ENCODE data around the gene WDR55. TPM values are rescaled to one million over a fixed set of nuclear protein-coding genes. Genes with fewer than 3 reads are reported as not detected.
A peak's percentile ranks its signal among the peaks of the same experiment; 100 is the strongest.

The WDR55 gene
- total RNA-seq, 1 experiment from 2014 or later: 20.8 TPM

DNA sequence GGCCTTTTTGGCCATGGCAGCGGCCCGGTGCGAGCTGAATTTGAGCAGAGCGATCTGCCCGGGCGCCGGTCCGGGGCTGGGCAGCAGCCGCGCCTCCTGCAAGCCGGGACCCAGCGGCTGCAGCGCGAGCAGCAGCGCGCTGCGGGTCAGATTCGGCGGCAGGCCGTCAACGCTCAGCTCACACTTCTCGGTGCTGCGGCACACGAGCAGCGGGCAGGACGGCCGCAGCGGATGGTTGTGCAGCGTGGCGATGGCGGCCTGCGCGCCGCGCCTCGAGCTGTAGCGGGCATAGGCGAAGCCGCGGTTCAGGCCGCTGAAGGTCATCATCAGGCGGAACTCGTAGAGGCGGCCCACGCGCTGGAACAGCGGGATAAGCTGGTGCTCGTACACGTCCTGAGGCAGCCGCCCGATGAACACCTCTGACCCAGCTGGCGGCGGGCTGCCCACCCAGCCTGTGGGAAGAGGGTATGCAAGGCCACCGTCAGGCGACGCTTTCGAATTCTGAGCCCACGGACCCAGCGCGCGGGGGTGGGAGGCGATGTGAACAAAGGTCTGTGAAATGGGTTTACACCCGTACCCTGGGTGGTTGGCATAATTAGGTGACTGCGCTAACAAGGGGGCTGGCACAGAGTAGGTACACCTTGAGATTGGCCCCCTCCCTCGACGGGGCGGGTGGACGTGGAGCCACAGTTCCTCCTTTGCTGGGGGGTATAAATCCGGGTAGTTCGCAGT is 7.9 kb downstream of the WDR55 start:
- Histone ChIP-seq H3K27ac (no peak overlapping the region), H3K36me3 (peaks cover 98% of the 10 kb centered on the region), H3K9me3 (replicated peaks) (no peaks in the 10 kb centered on the region), H3K4me3 (no peak overlapping the region), H3K4me1 (replicated peaks) (no peaks in the 10 kb centered on the region), H3K27me3 (replicated peaks) (no peaks in the 10 kb centered on the region)
- DNase-seq (ENCODE audit: low read depth in 1 of 2, low spot score in 2 of 2): no peak

DNA sequence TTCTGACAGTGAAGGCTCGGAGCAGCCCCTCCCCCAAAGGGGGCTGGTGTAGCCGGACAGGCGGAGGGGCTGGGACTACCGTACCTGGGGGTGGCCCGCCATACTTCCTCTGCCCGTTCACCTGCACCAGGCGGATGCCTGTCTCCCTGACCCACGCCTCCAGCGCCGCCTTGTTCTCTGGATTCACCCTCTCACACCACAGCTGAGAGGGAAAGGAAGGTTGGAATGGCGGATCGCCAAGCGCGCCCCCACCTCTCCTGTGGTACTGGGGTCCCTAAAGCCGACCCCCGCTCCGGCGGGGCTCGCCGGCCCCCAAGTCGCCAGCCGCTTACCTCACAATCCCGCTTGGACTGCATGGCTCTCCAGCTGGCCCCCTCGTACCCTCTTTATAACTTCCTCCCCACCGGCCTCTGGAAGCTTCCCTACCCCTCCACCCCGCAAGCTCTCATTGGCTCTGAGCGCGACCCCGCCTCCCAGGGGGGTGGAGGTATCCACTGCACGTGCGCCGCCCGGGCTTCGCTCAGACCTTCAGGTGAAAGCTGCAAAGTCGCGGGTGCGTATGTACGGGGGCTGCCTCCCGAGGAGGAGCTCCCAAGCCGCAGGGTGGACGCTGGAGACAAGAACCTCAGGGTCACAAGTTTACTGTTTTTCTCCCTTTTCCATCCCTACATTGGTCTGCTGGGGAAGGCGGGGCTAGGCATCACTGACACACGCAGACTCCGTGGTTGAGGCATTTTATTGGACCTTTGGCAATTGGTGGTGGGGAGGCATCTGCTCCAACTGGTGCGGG is 8.7 kb downstream of the WDR55 start, which contains the start of gene DND1:
DND1 (minus strand) TSS at position 390 of the 790 bp plus-strand sequence; CDS start at position 356, 34 bp downstream.
- Histone ChIP-seq H3K27ac (no peak within 1 kb of the TSS), H3K4me3 (no peak within 1 kb of the TSS), H3K27me3 (replicated peaks) (no peaks in the 10 kb centered on the region), H3K4me1 (replicated peaks) (no peaks in the 10 kb centered on the region), H3K36me3 (peaks cover 98% of the 10 kb centered on the region), H3K9me3 (replicated peaks) (no peaks in the 10 kb centered on the region)
- peak in 1 of 2 experiments; percentile 51 for DNase-seq (ENCODE audit: low read depth in 1 of 2, low spot score in 2 of 2)

GRCh38 chr5:140674211-140674610 is 9.5 kb downstream of the WDR55 start:
- Histone ChIP-seq H3K27me3 (replicated peaks) (no peaks in the 10 kb centered on the region), H3K27ac (no peak overlapping the region), H3K36me3 (peaks cover 98% of the 10 kb centered on the region), H3K4me1 (replicated peaks) (no peaks in the 10 kb centered on the region), H3K9me3 (replicated peaks) (no peaks in the 10 kb centered on the region), H3K4me3 (no peak overlapping the region)
- DNase-seq (ENCODE audit: low read depth in 1 of 2, low spot score in 2 of 2): no peak

DNA sequence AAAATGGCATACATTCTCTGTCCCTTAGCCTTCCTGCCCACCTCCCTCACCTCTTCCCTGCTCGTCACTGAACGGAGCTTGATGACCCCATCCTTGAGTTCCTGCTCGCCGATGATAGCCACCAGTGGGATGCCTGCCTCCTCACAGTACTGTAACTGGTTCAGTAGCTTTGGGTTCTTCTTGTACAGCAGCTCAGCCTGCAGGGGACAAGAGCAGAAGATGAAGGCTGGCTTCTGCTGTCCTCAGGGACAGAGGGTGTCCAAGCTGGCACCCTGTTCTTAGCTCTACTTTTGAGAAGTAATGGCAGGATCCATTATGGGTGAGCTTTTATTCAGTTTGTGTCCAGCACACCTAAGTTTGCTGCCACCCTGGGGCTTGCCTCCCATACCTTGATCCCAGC is 9.9 kb downstream of the WDR55 start:
- no peak overlapping the region for H3K4me3 ChIP-seq
- no peaks in the 10 kb centered on the region for H3K9me3 ChIP-seq (replicated peaks)
- no peak overlapping the region for H3K27ac ChIP-seq
- peaks cover 98% of the 10 kb centered on the region for H3K36me3 ChIP-seq
- no peak for DNase-seq (ENCODE audit: low read depth in 1 of 2, low spot score in 2 of 2)
- H3K4me1 ChIP-seq (replicated peaks): no peaks in the 10 kb centered on the region
- no peaks in the 10 kb centered on the region for H3K27me3 ChIP-seq (replicated peaks)

DNA sequence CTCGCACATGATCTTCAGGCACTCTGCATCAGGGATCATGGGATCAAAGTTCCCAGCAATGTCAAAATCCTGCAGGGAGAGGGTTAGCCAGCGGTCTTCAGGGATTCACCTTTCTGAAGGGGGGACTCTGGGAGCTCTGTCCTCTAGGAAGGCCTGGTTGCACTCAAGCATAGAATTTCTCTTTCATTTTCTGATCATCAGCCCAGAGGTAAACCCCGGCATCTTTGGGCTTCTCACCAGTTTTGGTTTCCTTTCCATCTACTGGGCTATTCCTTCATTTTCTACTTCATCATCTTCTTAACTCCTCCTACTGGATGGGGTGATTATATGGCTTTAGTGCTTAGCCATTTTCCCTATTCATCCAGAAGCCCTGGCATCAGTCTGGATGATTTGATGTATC is 13.2 kb downstream of the WDR55 start:
- Histone ChIP-seq H3K27me3 (replicated peaks) (no peaks in the 10 kb centered on the region), H3K27ac (no peak overlapping the region), H3K4me1 (replicated peaks) (no peaks in the 10 kb centered on the region), H3K4me3 (no peak overlapping the region), H3K36me3 (peaks cover 100% of the 10 kb centered on the region), H3K9me3 (replicated peaks) (no peaks in the 10 kb centered on the region)
- no peak for DNase-seq (ENCODE audit: low read depth in 1 of 2, low spot score in 2 of 2)

DNA sequence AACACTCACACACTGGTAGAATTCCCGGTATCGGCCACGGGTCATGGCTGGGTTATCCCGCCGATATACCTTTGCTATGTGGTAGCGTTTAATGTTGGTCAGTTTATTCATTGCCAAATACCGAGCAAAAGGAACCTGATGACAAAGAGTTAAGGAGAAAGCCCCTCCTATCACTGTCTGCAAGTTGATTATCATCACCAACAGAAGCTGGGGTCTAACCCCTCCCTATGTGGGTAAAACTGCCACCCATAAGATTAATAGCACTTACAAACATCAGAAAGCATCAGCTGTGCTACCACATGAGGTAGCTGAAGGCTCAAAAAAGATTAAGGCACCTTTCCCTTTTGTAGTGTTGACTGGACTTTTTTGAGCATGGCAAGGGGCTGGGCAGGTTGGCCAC is 14.3 kb downstream of the WDR55 start:
- DNase-seq (ENCODE audit: low read depth in 1 of 2, low spot score in 2 of 2): no peak
- Histone ChIP-seq H3K9me3 (replicated peaks) (no peaks in the 10 kb centered on the region), H3K4me3 (no peak overlapping the region), H3K27ac (no peak overlapping the region), H3K27me3 (replicated peaks) (no peaks in the 10 kb centered on the region), H3K4me1 (replicated peaks) (no peaks in the 10 kb centered on the region), H3K36me3 (peaks cover 100% of the 10 kb centered on the region)

DNA sequence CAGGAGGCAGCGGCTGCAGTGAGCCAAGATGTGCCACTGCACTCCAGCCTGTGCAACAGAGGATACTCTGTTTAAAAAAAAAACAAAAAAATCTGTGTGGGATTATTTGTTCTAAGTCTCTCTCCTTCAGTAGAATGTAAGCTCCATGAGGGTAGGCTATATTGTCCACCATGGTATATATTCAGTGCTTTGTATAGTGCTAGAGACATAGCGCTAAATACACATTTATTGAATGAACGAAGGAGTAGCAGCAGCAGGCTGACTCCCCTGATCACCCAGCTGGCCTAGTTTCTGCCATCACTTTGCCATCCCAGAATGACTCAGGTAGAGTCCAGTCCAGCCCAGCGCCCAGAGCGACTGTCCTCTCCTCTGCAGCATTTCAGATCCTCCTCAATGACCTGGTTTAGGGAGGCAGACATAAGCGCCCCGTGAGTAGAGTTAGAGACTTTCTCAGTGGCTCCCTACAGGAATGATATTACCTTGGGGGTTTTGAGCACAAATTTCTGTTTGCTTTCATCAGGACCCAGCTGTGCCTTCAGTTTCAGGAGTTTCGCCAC is 25.8 kb downstream of the WDR55 start:
- DNase-seq (ENCODE audit: low read depth in 1 of 2, low spot score in 2 of 2): no peak
- H3K36me3 ChIP-seq: peaks cover 66% of the 10 kb centered on the region

DNA sequence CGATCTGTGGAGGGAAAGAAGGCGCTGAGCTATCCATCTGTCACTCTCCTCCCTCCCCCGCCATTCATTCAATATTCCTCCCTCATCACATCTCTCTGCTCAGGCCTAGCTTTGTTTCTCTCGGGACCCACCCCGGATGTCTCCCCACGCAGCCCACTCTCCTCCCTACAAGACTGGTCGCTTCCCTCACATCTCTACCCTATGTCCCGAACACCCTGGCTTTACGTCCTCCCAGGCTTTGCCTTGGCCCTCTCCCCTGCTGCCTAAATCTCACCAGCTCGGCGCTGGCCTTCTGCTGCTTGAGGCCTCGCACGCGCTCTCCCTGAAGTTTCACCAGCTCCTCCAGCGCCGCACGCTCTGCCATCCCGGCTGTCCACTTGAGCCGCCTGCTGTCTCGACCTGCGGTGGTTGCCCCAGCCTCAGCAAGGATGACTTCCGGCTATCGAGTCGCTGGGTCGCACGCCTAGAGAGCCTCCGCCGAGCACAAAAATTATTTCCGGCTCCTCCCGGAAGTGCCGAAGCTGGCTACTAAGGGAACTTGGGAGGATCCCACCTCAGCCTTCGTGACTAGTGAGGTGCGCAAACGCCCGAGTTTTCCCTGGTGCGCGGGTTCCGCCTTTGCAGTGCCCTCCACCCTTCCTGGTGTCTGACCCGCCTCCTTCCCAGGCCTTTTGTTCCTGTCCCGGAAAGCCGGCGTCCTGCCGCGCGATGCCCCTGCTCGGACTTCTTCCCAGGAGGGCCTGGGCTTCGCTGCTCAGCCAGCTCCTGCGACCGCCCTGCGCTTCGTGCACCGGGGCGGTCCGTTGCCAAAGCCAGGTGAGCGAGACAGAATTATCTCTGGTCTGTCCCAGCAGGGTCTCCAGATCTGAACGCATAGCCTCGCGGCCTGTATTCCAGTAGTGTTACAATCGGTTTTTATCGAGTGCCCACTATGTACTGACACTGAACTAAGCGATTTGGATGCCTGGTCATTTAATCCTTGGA is 26.5 kb downstream of the WDR55 start, which contains the start of the genes HARS1 and HARS2:
HARS1 (minus strand) TSS at position 430 of the 984 bp plus-strand sequence; CDS start at position 364, 66 bp downstream.
HARS2 (plus strand) TSS at position 515 of the 984 bp plus-strand sequence; CDS start at position 709, 194 bp downstream.
- H3K4me1 ChIP-seq (replicated peaks): peaks cover 15% of the 10 kb centered on the region
- H3K36me3 ChIP-seq: peaks cover 69% of the 10 kb centered on the region

More for the DNA sequence above, 25.8 kb downstream of the WDR55 start:
- Histone ChIP-seq H3K9me3 (replicated peaks) (no peaks in the 10 kb centered on the region), H3K4me1 (replicated peaks) (peaks cover 15% of the 10 kb centered on the region), H3K27ac (peak overlapping the region; percentile 41), H3K27me3 (replicated peaks) (no peaks in the 10 kb centered on the region), H3K4me3 (peak overlapping the region; percentile 59)

DNA sequence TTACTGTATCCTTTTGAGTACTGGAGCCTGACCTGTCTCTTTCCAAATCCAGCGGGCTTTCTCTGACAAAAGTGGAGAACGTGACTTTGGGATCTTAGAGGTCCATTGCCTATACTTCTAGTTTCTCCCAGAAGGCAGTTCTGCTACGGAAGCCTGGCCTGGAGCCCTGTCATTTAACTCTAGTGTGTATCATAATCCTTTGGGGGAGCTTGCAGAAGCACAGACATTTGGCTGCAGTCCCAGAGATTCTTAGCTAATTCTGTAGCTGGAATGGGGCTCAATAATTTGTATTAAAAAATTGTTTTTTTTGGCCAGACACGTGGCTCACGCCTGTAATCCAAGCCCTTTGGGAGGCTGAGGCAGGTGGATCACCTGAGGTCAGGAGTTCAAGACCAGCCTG is 29.6 kb downstream of the WDR55 start:
- Histone ChIP-seq H3K4me1 (replicated peaks) (peaks cover 15% of the 10 kb centered on the region), H3K36me3 (peaks cover 77% of the 10 kb centered on the region), H3K27ac (no peak overlapping the region), H3K27me3 (replicated peaks) (no peaks in the 10 kb centered on the region), H3K9me3 (replicated peaks) (no peaks in the 10 kb centered on the region), H3K4me3 (no peak overlapping the region)
- DNase-seq (ENCODE audit: low read depth in 1 of 2, low spot score in 2 of 2): no peak

More for the DNA sequence above, 26.5 kb downstream of the WDR55 start, which contains the start of the genes HARS1 and HARS2:
- peak; percentile 97 to 98 for DNase-seq (ENCODE audit: low read depth in 1 of 2, low spot score in 2 of 2)
- Histone ChIP-seq H3K4me3 (peak within 1 kb of the TSS; percentile 59), H3K27ac (peak within 1 kb of the TSS; percentile 54), H3K9me3 (replicated peaks) (no peaks in the 10 kb centered on the region), H3K27me3 (replicated peaks) (no peaks in the 10 kb centered on the region)

- no peak overlapping the region for H3K4me3 ChIP-seq
- no peak overlapping the region for H3K27ac ChIP-seq
- DNase-seq (ENCODE audit: low read depth in 1 of 2, low spot score in 2 of 2): peak in 1 of 2 experiments; percentile 32
- no peaks in the 10 kb centered on the region for H3K9me3 ChIP-seq (replicated peaks)
- H3K36me3 ChIP-seq: peaks cover 87% of the 10 kb centered on the region
- H3K4me1 ChIP-seq (replicated peaks): peaks cover 16% of the 10 kb centered on the region
- no peaks in the 10 kb centered on the region for H3K27me3 ChIP-seq (replicated peaks)
Observed at GRCh38 chr5:140696891-140697492, 32.3 kb downstream of the WDR55 start.

DNA sequence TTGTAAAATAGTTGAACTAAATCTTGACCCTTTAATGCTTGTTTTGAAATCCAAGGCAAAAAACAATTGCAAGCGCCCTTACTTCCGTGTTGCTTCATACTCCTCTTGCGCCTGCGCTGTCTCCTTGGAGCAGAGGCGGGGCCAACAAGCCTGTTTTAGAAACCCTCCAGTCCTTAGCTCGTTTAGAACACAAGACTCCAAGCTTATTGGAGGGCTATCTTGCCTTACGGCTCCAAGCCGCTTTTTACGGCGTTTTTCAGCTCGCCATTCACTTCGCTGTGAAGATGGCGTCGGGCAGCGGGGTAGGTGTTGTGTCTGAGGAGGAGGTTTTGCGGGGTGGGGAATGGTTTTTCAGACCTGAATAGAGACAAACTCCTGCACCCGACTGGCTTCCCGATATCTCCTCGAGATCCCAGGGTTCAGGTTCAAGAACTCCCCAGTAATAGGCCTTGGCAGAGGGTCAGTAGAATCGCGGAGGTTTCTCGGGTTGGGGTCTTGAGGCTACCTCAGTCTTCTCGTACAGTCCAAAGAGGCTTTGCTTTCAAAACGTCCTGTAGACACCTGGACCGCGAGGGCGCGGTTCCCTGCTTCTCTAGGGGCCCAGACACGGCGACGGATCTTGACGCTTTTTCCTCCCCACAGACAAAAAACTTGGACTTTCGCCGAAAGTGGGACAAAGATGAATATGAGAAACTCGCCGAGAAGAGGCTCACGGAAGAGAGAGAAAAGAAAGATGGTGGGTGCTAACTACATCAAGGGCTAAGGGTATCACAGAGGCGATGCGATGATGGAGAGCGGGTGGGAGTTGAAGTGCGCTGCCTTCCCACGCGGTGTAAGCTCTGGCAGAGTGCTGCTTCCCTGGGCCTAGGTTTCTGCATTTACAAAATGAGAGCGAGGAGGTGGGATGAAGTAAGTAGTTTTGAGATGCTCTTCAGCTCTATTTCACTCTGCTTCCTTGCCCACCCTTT is 35.8 kb downstream of the WDR55 start, which contains the start of gene ZMAT2:
ZMAT2 (plus strand) TSS at position 271 of the 968 bp plus-strand sequence; CDS start at position 285, 14 bp downstream.
- H3K4me1 ChIP-seq (replicated peaks): peaks cover 8% of the 10 kb centered on the region
- DNase-seq (ENCODE audit: low read depth in 1 of 2, low spot score in 2 of 2): peak; percentile 90 to 98
- H3K9me3 ChIP-seq (replicated peaks): no peaks in the 10 kb centered on the region
- H3K36me3 ChIP-seq: peaks cover 94% of the 10 kb centered on the region
- no peaks in the 10 kb centered on the region for H3K27me3 ChIP-seq (replicated peaks)
- no peak within 1 kb of the TSS for H3K27ac ChIP-seq
- H3K4me3 ChIP-seq: peak within 1 kb of the TSS; percentile 53
